A673 (cell line): ENCODE data around the gene CALHM5.

ENCODE experiments used
- EZH2 ChIP-seq: fragments of 200-600 bp; sonication (generic); IDR thresholded peaks from 2 replicates; pipeline ENCODE4 v1.6.1; 2017; ENCODE audit warnings: borderline replicate concordance, low read depth, mild to moderate bottlenecking, mixed read lengths, antibody characterized with exemption, low read length; ENCODE audit not compliant: poor library complexity, severe bottlenecking
- TF ChIP-seq, protein P1 (sequence below): fragments of 300-800, 200-600 bp; sonication (generic); conservative IDR thresholded peaks from 2 replicates; pipeline ENCODE4 v1.5.1; 2017; ENCODE audit warnings: low read depth, mild to moderate bottlenecking, antibody characterized with exemption, low read length, moderate library complexity, mixed read lengths

GRCh38 chr6:116570856-116571682 is 59.6 kb downstream of the CALHM5 start, which contains the start of gene RWDD1:
- TF ChIP-seq, protein P1, sequence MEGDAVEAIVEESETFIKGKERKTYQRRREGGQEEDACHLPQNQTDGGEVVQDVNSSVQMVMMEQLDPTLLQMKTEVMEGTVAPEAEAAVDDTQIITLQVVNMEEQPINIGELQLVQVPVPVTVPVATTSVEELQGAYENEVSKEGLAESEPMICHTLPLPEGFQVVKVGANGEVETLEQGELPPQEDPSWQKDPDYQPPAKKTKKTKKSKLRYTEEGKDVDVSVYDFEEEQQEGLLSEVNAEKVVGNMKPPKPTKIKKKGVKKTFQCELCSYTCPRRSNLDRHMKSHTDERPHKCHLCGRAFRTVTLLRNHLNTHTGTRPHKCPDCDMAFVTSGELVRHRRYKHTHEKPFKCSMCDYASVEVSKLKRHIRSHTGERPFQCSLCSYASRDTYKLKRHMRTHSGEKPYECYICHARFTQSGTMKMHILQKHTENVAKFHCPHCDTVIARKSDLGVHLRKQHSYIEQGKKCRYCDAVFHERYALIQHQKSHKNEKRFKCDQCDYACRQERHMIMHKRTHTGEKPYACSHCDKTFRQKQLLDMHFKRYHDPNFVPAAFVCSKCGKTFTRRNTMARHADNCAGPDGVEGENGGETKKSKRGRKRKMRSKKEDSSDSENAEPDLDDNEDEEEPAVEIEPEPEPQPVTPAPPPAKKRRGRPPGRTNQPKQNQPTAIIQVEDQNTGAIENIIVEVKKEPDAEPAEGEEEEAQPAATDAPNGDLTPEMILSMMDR = no peak
- TF ChIP-seq EZH2 = no peak
